ENCODE data around the gene PPP6R3.

Gene PPP6R3

GRCh38 chr11:68495220-68495729 is 34.7 kb downstream of the PPP6R3 start:
- DNase-seq (ENCODE audit: low read depth, low spot score): no peak

- DNase-seq (ENCODE audit: low read depth, low spot score): no peak
These were observed 35.3 kb downstream of the PPP6R3 start for GRCh38 chr11:68495872-68496271.

GRCh38 chr11:68497761-68498160 is 37.2 kb downstream of the PPP6R3 start:
- DNase-seq (ENCODE audit: low read depth, low spot score): no peak

- DNase-seq (ENCODE audit: low read depth, low spot score): no peak
These were observed 37.8 kb downstream of the PPP6R3 start for GRCh38 chr11:68498321-68498720.

GRCh38 chr11:68498903-68499883 is 38.6 kb downstream of the PPP6R3 start:
- DNase-seq (ENCODE audit: low read depth, low spot score): no peak

GRCh38 chr11:68500206-68500605 is 39.7 kb downstream of the PPP6R3 start:
- DNase-seq (ENCODE audit: low read depth, low spot score): no peak

- DNase-seq (ENCODE audit: low read depth, low spot score): no peak
These were observed 41.3 kb downstream of the PPP6R3 start for GRCh38 chr11:68501813-68502212.

GRCh38 chr11:68503251-68503687 is 42.7 kb downstream of the PPP6R3 start:
- no peak for DNase-seq (ENCODE audit: low read depth, low spot score)

- DNase-seq (ENCODE audit: low read depth, low spot score): no peak
These were observed 43.2 kb downstream of the PPP6R3 start for GRCh38 chr11:68503792-68504191.

- DNase-seq (ENCODE audit: low read depth, low spot score): no peak
These were observed 44.0 kb downstream of the PPP6R3 start for GRCh38 chr11:68504432-68505066.

- no peak for DNase-seq (ENCODE audit: low read depth, low spot score)
These were observed 45.0 kb downstream of the PPP6R3 start for GRCh38 chr11:68505596-68505995.

GRCh38 chr11:68506908-68507307 is 46.4 kb downstream of the PPP6R3 start:
- no peak for DNase-seq (ENCODE audit: low read depth, low spot score)

- no peak for DNase-seq (ENCODE audit: low read depth, low spot score)
These were observed 47.9 kb downstream of the PPP6R3 start for GRCh38 chr11:68508425-68508824.

- no peak for DNase-seq (ENCODE audit: low read depth, low spot score)
These were observed 48.5 kb downstream of the PPP6R3 start for GRCh38 chr11:68509066-68509465.

- no peak for DNase-seq (ENCODE audit: low read depth, low spot score)
These were observed 53.5 kb downstream of the PPP6R3 start for GRCh38 chr11:68513930-68514487.

- no peak for DNase-seq (ENCODE audit: low read depth, low spot score)
These were observed 56.7 kb downstream of the PPP6R3 start for GRCh38 chr11:68517121-68517741.

- DNase-seq (ENCODE audit: low read depth, low spot score): no peak
These were observed 57.6 kb downstream of the PPP6R3 start for GRCh38 chr11:68518191-68518590.

GRCh38 chr11:68521969-68522652 is 61.6 kb downstream of the PPP6R3 start:
- no peak for DNase-seq (ENCODE audit: low read depth, low spot score)

GRCh38 chr11:68523033-68523432 is 62.5 kb downstream of the PPP6R3 start:
- DNase-seq (ENCODE audit: low read depth, low spot score): no peak

- DNase-seq (ENCODE audit: low read depth, low spot score): no peak
These were observed 63.2 kb downstream of the PPP6R3 start for GRCh38 chr11:68523743-68524142.

GRCh38 chr11:68524213-68524612 is 63.7 kb downstream of the PPP6R3 start:
- DNase-seq (ENCODE audit: low read depth, low spot score): no peak
